HK-2 (cell line): ENCODE measurements around the gene BCAP31.
"Not testable (repeated sequence)": the region's sequence is repeated elsewhere in the genome, so short reads cannot be mapped to it uniquely, and the experiment has no call there.

Experiments used
- DNase-seq: peaks from one replicate; pipeline ENCODE4 v3.0.0-alpha.2; 2018; ENCODE audit not compliant: unreplicated experiment

Gene BCAP31

GRCh38 chrX:153734871-153735270 is 10.7 kb upstream of the BCAP31 start:
- DNase-seq: no peak

- no peak for DNase-seq
These were observed 9.6 kb upstream of the BCAP31 start for GRCh38 chrX:153733651-153734240.

DNA sequence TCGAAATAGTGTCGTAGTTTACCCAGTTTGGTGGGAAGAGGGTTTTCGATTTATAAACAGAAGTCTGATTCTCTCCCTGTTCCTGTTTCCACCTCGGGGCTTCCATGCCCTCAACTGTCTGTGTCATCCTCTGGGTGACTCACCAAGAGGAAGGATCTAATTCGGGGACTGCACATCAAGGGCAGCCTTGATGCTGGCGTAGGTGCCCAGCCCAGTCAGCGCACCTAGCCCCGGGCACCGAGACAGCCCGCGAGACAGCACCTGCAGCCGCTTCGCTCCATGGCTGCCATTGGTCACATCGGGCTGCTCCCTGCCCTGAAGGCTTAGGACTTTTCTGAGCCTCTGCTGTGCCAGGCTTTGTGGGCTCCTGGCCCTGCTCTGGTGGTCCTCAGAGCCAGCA is 8.2 kb upstream of the BCAP31 start:
- no peak for DNase-seq

GRCh38 chrX:153731845-153732215 is 7.6 kb upstream of the BCAP31 start:
- DNase-seq: no peak

DNA sequence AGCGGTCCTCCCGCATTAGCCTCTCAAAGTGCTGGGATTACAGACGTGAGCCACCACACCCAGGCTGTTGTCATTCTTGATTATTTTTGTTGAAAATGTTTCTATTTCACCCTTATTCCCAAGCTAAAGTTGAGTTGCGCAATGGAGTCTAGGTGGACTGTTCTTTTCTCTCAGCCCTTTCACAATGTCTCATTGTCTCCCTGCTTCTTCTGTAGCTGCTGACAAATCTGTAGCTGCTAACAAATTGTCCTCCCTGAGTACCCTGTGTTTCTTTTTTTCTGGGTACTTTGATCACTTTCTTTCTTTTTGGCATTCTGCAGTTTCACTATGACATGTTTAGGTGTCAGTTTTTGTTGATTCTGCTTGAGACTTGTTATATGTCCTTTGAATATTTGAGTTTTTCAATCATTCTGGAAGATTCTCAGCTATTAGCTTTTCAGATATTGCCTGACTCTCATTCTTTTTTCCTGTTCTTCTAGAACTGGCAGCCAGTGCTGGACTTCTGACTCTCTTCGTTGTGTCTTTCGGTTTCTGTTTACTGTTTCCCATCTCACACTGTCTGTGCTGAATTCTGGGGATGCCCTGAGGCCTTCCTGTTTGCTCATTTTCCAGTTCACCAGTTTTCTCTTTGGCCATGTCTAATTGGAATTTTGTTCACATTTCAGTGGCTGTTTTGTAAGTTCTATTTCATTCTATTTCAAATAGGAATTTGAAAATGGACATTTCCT is 7.1 kb upstream of the BCAP31 start:
- no peak for DNase-seq

GRCh38 chrX:153730115-153730514 is 5.9 kb upstream of the BCAP31 start:
- DNase-seq: not testable (repeated sequence)

GRCh38 chrX:153728951-153729631 is 4.9 kb upstream of the BCAP31 start:
- no peak for DNase-seq

DNA sequence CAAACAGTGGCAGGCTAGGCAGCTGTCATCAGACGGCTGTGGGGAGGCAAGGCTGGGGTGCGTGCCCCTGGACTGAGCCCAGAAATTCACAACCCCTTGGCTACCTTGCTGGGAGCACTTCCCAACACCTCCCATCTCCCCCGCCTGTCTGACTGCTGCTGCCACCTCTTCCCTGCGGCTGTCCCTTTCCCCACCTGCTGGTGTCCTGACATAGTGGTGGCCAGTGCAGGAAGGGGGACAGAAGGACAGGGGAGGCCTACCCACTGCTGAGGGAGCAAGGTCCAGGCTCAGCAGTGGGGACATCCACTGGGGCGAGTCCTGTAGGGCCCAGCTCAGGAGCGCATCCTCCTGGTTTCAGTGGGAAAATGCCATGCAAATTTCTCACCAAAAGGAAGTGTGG is 3.9 kb upstream of the BCAP31 start:
- DNase-seq: no peak

- DNase-seq: no peak
These were observed 3.1 kb upstream of the BCAP31 start for GRCh38 chrX:153727123-153727931.

DNA sequence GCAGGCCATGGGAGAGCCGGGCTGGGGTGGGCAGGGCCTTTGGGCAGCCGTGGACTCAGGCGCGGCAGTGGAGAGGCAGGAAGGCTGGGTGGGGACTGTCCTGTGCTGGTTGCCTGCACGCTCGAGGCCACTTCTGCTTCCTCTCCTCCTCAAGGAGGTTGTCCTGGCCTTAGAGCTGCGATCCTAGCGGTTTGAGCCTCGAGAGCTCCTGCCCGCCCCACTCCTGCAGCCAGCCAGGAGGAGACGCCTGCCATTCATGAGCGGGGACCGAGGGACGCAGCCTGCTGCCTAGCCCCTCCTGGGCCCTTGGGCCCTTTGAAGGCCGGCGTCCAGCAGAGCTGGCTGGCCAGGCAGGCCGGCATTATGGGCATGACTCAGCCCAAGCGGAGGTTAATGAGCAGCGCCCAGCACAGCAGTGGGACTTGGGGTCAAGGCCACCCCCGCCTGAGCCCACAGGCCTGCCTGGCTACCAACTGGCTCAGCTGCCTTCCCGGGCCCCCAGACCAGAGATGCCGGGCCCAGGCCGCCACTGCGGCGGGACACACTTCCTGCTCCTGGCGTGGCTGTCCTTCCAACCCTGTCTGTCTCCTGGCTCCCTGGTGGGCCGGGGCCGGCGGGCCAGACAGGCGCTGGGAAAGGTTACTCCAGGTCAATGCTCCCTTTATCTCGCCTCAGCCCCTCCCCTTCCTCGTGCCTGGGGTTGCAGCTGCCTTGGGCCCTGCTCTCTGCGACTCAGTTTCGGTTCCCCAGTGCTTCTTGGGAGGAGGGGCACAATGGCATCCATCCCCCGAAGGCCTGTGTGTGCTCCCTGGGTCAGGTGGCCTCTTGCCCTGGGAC is 2.3 kb upstream of the BCAP31 start:
- peak; percentile 63 for DNase-seq

DNA sequence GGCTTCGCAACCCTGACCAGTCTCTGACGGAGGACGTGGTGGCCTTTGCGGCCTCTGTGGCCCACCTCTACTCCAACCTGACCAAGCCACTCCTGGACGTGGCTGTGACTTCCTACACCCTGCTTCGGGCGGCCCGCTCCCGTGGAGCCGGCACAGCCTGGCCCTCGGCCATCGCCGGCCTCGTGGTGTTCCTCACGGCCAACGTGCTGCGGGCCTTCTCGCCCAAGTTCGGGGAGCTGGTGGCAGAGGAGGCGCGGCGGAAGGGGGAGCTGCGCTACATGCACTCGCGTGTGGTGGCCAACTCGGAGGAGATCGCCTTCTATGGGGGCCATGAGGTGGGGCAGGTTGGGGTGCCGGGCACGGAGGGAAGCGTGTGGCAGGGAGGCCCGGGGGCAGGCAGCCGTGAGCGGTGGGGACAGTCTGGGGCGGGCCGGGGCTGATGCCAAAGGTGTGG is 1.7 kb upstream of the BCAP31 start:
- no peak for DNase-seq

- DNase-seq: no peak
These were observed 1.0 kb upstream of the BCAP31 start for GRCh38 chrX:153725039-153725831.

DNA sequence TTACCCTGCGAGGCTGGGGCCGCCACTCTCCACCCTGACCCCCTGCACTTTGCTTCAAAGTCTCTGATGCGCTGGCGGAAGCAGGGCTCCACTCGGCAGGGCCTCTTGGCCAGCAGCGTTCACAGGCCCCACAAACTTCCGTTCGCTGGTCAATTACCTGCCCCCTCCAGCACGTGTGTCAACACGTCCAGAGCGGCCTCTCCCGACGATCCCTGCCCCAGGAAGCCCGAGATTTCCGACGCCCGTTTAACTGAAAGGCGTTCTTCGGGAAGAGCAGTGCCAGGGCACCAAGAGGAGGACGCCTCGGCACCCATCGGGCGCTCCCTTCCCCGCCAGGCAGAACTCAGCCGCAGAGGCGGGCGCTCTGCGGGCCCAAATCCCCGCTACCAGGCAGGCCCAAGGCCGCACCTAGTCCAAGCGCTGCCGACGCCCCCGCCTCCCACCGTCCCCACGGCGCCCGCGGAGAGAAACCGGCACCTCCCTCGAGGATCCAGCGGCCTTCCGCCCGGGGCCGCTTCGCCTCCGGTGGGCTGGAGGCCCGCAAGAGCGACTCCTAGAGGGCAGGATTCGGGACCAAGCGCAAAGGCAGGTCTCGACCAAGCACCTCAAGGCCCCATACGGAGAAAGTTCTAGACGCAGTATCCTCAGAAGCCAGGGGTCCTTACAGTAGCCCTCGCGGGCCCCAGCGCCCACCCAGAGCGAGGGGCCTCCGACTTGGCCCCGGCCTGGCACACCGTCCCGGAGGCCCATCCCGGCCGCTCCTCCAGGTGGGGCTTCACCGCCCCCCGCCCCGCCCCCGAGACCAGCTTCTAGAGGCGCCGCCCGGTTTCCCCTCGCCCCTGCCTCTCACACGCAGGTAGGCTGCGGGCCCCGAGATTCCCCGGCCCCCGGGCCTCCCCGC is 586 bp downstream of the BCAP31 start:
- peak; percentile 54 for DNase-seq

- no peak for DNase-seq
These were observed 1.4 kb downstream of the BCAP31 start for GRCh38 chrX:153722704-153723350.

GRCh38 chrX:153719701-153720100 is 4.5 kb downstream of the BCAP31 start:
- no peak for DNase-seq

DNA sequence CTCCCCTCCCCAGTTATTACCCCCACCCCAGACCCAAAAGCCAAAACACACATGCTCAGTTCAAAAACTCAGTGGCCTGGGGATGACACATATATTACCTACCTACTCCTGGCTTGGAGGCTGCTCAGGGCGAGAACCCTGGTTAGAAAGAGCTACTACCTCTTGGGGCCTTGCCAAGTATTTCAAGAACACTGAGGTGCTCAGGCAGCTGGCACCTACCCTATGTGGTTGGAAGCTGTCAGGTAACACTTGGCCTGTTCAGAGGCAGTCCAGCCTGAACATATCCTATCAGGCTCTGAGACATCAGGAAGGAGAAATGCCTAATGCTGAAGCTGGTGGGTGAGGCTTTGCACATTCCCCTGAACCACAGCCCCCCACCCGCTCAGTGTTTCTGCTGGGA is 4.9 kb downstream of the BCAP31 start:
- DNase-seq: no peak

DNA sequence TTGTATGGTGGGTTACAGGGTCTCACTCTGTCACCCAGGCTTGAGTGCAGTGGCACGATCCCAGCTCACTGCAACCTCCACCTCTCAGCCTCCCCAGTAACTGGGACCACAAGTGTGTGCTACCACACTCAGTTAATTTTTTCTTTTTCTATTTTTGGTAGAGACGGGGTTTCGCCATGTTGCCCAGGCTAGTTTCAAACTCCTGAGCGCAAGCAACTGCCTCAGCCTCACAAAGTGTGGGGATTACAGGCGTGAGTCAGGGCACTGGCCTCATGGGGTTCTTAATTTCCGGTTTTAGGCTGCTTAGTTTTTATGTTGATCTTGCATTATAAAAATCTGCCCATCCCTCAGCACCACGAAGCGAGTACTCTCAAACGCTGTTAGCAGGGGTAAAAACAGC is 6.7 kb downstream of the BCAP31 start:
- DNase-seq: no peak

DNA sequence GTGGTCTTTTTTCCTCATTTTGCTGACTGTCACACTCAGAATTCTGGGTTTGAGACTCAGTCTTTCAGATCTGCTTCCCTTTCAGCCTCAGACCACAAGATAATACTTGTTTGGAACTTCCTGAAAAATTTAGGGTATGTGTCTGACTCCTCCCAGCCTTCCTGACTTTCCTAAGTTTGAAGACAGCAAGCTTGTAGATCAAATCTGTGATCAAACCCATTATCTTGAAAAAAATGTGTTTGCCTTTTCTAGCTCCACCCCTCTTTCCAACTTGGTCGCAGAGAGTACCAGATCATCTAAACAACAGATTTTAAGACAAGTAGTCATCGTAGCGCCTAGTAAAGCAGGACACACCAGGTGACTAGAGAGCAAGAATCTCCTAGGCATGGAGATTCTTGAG is 9.9 kb downstream of the BCAP31 start:
- DNase-seq: no peak
